ENCODE results near the gene HSPB6.
"Not testable (repeated sequence)": the region's sequence is repeated elsewhere in the genome, so short reads cannot be mapped to it uniquely, and the experiment has no call there.

Gene HSPB6

GRCh38 chr19:35756377-35757230 is at the start of gene HSPB6:
Gene HSPB6 (minus strand): TSS chr19:35757029. CDS start chr19:35757008, 21 bp downstream.
- peak in 24 of 58 donors; percentile 13 to 52 (median 26) for DNase-seq

GRCh38 chr19:35806597-35806996 is 49.8 kb upstream of the HSPB6 start:
- DNase-seq: no peak

GRCh38 chr19:35805526-35806102 is 48.8 kb upstream of the HSPB6 start:
- no peak for DNase-seq

- no peak for DNase-seq
Measured at GRCh38 chr19:35801828-35802227, 45.0 kb upstream of the HSPB6 start.

- DNase-seq: peak in 39 of 58 donors; percentile 7 to 78 (median 34)
Measured at GRCh38 chr19:35797663-35798062, 40.8 kb upstream of the HSPB6 start.

GRCh38 chr19:35796645-35797542 is 40.1 kb upstream of the HSPB6 start:
- no peak for DNase-seq

GRCh38 chr19:35795564-35795963 is 38.7 kb upstream of the HSPB6 start:
- DNase-seq: not testable (repeated sequence)

- no peak for DNase-seq
Measured at GRCh38 chr19:35793381-35794165, 36.7 kb upstream of the HSPB6 start.

- no peak for DNase-seq
Measured at GRCh38 chr19:35792888-35793287, 36.1 kb upstream of the HSPB6 start.

- DNase-seq: no peak
Measured at GRCh38 chr19:35792312-35792711, 35.5 kb upstream of the HSPB6 start.

GRCh38 chr19:35791814-35792279 is 35.0 kb upstream of the HSPB6 start:
- DNase-seq: no peak

- no peak for DNase-seq
Measured at GRCh38 chr19:35790981-35791813, 34.4 kb upstream of the HSPB6 start.

- no peak for DNase-seq
Measured at GRCh38 chr19:35789978-35790944, 33.4 kb upstream of the HSPB6 start.

GRCh38 chr19:35789195-35789977 is 32.6 kb upstream of the HSPB6 start:
- no peak for DNase-seq

- DNase-seq: no peak
Measured at GRCh38 chr19:35788205-35788960, 31.6 kb upstream of the HSPB6 start.

- no peak for DNase-seq
Measured at GRCh38 chr19:35787227-35787799, 30.5 kb upstream of the HSPB6 start.
